HG03095 (cell line): ENCODE data around the gene ZNF503.
"Not testable (repeated sequence)": the region's sequence is repeated elsewhere in the genome, so short reads cannot be mapped to it uniquely, and the experiment has no call there.

Experiments used
- ATAC-seq: cut with Tn5 transposase; IDR thresholded peaks from one replicate; pipeline ENCODE4 v1.9.1; 2021; ENCODE audit warnings: moderate library complexity; ENCODE audit not compliant: unreplicated experiment

The ZNF503 gene

DNA sequence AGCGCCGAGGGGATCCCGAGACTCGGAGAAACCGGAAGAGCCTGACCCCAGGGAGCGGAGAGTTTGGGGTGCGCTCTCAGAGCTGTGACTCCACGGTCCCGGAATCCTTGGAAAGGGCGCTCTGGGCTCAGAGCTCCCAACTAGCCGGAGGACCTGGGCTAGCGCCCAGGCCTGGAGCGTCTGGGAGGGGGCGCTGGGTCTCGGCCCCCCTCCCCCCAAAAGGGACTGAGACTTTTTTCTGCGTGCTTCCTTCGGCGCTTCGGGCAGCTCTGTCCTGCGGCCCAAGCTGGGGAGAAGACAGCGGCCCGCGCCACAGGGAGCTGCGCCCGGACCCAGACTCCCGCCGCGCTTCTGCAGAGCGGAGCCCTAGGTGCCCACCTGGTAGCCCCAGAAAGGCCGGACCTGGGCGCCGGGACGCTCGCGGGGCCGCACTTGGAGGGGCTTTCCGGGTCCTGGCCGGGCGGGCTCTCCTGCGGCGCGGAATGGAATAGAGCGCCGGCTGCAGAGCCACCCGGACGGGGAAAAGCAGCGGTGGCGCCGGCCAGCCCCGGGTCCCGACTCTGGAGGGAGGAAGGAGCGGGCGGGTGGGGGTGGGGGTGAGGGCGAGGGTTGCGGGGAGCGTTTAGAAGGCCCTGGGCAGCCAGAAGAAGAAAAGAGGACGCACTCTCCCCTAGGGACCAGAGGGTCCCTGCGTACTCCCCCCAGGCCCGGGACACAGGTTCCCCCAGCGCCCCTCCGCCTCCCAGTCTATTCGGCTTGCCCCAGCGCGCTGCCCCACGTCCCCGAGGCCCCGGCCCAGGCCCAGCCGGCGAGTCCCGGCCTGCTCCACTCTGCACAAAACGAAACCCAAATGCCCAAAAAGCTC, 4.7 kb downstream of the ZNF503 start:
- ATAC-seq, result no peak

DNA sequence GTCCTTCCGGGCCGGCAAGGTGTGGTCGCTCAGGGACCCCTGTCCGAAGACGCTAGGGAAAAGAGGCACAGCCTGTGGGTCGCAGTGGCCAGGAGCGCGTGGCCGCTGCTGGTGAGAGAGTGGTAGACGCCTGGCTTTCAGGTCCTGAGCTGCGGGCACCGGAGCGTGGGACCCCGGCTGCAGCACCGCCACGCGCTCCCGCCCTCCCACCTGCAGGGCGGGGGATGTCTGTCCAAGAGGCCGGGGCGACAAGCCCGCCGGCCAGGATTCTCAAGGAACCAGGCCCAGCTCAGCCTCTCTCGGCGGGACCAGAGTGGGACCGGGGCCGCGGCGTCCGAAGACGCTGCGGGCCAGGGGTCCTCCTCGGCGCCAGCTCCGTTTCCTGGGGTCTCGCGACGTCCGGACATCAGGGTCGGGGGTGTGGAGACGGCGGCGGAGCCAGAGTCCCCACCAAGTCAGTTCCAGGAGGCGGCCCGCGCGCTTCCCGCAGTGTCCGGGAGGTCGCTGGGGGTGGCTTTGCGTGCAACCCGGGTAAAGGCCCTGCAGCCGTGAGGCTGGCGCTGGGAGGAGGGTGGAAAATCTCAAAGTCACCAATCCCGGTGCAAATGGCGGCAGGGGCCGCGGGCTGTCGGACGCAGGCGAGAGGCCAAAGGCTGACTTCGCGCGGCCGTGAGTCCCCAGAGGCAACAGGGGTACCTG, 5.5 kb downstream of the ZNF503 start:
- no peak for ATAC-seq

DNA sequence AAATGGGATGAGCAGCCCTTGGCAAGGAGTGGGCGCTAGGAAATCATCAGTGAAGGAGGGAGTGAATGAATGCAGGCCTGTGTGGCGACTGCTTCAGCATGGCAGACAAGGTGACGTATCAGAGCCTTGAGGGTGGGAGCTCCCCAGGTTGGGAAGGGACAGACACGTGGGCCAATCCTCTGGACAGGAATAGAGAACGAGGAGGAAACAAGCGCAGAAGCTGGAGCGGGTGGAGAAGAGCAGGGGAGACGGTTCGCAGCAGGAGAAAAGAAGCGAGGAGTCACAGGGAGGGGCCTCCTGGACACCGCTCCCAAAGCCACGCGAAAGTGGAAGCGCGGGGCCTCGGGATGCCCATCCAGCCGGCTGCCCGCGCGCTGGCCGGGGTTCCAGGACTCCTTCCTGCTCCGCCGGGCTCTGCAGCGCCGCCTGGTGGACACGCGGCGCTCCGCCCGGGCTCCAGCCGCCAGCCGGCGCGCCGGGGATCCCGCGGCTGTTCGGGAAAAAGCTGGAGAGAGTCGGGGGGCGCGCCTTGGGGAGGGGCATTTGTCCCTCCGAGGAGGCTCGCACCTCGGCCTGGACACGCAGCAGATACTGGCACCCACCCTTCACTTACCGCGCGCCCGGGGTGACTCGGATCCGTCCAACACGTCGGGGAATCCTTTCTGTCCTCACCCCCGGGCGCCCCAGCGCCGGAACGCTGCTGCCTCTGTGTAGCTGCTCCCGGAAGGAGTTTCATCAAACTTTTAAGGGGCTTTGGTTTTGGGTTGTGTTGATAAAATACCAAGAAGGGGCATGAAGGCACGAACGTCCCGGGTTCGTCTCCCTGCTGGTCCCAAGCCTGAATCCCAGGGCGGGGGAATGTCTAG, 6.3 kb downstream of the ZNF503 start:
- no peak for ATAC-seq

DNA sequence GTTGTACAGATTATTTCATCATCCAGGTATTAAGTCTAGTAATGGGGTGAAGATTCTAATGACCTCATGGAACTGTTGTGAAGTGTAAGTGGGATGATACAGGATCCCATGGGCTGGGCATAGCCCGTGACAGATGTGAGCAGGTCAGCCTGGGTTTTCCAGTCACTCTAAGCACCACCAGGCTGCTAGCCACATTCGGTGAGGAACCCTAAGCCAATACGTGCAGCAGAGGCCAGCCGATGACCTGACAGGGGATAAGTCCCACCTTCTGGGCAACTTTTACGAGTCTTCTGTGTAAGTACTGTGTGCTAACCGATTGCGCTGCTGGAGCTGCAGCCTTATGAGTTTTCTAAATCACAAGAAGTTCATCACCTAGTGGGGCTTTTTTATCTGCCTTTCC, 7.3 kb downstream of the ZNF503 start:
- ATAC-seq, result no peak

DNA sequence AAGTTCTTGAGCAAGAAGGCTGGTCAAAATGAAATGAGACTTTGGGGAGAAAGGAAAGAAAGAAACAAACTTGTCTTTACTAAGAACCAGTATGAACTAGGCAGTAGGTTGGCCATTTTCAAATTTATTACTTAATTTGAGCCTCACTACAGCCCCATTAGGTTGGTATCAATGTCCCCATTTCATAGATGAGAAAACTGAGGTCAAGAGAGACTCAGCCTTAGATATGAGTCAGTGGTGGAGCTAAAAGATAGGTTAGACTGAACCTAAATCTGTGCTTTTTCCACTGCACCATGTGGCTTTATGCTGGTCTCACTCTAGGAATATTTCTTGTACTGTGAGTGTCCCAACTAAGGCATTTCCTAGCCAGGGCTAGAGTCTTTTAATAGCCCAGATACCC, 8.8 kb downstream of the ZNF503 start:
- ATAC-seq, result no peak

DNA sequence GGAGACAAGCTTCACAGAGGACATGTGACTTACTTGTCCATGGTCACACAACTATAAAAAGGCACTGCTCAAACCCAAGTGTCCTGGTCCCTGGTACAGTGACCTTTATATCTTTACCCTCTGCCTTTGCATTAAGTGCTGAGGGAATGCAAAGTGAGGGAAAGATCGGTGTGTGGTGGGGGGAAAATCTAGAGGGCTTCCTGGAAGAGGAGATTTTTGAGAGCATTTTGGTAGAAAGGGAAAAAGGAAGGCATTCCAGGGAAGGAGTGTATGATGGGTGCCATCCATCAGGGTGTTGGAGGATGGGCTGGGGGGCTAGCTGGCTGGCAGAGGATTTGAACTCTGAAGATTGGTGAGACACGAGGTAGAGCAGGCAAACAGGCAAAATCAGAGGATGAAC, 9.3 kb downstream of the ZNF503 start:
- no peak for ATAC-seq

DNA sequence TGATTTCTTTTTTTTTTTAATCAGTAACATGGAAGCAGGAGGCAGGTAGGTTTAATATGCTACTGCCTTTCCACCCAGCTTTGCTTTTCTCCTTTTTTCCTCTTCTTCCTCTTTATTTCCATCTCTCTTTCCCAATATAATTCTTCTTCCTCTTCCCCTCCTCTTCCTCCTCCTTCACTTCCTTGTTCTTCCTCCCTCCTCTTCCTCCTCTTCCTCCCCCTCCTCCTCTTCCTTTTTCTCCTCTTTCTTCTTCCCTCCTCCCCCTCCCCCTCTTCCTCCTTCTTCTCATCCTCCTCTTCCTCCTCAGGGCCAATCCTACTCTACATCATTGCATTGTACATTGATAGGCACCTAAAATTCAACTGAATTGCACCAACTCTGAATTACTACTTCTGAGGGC, 11.4 kb downstream of the ZNF503 start:
- ATAC-seq, result no peak

DNA sequence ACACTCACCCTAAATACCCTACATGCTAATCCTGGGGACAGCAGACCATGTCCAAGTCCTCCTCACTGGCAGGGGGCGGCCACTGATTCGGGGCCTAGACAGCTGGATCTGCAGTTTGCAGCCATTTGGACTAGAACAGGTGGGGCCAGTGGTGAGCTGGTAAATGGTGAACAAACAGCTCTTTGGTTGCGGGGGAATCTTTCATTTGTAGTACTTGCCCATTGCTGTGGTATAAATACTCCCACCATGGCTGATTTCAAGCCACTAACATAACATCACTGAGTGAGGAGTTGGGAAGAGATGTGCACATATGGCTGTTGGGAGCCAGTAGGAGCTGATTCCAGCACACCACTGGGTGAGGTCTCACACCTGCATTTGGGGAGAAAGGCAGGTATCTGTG, 13.5 kb downstream of the ZNF503 start:
- ATAC-seq, result no peak

DNA sequence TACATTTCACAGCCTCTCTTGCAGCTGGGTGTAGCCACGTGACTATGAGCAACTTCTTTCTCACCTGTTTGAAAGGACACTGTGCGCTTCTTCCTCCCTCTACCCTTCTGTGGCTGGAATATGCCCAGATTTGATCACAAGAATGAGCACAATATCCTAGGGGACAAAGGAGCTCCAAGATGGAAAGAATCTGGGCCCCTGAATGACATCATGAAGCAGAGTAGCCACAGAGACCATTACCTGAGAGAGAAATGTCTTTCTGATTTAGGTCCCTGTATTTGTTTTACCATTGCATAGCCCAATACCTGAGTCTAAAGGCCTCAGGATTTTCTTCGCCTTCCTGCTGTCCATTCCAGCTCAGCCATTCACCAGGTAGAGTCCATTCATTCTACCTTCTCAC, 15.4 kb downstream of the ZNF503 start:
- no peak for ATAC-seq

DNA sequence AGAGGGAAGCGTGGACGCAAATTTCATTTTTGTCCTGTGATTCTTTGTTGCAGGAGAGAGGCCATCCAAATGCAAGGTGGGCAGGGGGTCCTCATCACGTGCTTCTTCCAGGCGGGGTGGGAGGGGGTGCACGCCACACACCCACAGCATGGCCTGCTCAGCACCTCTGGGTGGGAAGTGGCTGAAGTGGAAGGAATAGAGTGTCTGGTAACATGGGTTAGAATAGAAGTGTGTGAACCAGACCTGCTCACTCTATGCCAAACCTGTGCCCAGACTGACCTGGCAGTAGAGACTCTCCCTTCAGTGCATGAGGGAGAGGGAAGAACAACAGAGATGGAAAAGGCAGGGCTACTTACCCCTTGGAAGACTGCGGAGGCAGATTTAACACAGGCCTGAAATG, 21.7 kb downstream of the ZNF503 start:
- ATAC-seq, result no peak

DNA sequence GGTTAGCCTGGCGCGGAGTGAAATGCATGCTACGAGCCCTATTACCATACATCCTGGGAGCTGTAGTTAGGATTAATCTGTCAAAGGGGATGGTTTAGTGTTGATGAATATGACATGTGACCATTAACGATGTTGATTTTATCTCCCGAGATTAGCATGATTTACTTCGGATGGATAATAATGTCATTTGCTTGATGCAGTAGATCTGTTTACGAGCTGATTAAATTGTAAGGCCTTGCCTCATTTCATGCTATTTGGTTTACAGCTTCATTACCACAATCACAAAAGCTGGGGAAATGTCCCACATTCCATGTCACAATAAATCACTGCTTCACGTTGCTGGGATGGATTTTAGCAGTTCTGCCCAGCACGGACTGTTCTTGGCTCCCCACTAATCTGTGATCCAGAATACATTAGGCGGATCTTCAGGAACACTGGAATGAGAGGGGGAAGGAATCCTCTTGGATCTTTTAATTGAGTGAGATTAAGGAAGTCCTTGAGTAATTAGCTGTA, 22.3 kb downstream of the ZNF503 start:
- ATAC-seq, result no peak

DNA sequence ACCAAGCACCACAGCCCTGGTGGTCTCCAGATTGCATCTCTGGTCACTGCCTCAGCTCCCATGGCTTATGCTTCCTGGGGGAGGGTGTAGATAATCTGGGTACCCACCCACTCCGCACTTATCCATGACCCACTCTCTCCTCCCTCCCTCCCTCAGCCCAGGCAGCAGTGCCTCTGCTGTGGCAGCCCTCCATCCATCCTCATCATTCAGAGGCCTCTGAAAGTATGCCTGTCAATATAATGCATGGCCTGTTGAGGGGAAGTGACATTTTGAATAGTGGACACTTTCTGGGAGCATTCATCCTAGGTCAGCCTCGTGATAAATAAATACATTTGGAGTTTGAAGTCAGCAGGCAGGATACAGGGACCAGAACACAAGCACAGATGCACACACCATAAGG, 23.2 kb downstream of the ZNF503 start:
- ATAC-seq, result no peak

DNA sequence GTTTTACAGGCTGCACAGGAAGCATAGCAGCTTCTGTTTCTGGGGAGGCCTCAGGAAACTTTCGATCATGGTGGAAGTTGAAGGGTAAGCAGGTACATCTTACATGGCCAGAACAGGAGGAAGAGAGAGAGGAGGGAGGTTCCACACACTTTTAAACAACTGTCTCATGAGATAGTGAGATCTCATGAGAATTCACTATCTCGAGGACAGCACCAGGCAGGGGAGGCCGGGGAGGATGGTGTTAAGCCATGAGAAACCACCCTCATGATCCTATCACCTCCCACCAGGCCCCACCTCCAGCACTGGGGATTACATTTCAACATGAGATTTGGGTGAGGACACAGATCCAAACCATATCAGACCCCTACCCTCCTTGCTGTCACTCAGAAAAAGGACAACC, 23.7 kb downstream of the ZNF503 start:
- no peak for ATAC-seq

DNA sequence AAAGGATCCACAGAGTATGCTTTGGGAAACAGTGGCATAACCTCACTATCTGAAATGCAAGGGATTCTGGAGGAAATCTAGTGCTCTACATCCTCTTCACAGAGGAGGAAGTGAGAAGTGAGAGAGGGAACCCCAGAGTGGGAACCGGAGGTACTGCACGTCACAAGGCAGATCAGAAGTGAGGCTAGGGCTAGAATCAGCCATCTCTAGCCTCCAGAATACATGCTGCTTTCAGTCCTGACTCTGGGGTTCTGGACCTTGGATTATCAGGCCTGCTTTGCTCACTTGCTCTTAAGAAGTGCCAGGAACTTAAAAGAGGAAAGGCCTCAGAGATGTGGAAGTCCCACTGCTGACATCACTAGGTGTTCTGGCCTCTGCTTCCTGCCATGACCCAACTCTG, 25.7 kb downstream of the ZNF503 start:
- ATAC-seq, result no peak

DNA sequence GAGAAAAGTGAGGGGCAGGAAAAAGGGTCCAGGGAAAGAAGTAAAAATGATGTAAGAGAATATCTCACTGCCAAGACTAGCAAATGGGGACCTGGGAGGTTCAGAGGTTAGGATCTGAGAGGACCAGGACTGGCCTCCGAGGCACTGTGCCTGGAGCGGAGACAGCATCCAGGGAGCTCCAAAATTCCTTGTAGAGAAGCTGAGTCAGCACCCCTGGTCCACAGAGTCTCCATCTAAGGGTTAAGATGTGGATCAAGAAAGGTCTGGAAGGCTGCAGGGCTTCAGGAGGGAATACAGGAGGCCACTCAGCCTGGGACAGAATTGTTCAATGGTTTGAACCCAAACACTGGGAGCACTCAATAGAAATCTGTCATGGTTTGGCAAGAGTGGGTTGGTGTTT, 30.6 kb downstream of the ZNF503 start:
- ATAC-seq, result no peak

DNA sequence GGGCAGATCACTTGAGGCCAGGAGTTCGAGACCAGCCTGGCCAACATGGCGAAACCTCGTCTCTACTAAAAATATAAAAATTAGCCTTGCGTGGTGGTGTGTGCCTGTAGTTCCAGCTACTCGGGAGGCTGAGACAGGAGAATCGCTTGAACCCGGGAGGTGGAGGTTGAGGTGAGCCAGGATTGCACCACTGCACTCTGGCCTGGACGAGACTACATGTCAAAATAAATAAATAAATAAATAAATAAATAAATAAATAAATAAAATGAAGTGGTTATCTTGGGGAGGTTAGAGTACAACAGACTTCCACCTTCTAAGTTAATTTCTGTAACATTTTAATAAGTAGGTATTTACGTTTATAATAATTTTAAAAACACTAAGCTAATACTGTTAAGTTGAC, 31.7 kb downstream of the ZNF503 start:
- not testable (repeated sequence) for ATAC-seq

DNA sequence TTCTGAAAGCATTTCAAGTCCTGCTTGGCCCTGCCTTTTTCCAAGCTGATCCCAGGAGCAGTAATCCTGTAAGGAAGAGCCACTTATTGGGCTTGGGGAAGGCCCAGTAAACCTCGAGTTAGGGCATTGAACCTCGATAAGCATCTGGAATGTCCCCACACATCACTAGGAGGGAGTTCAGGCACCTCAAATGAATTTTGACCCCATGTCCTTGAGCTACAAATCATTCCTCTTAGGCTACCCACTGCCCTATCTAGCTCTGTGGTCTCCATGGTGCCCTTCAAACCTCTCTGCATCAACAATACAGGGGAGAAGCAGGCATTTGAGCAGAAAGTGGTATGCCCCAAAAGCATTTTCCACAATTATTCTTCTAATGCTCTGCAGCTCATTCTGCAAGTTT, 33.7 kb downstream of the ZNF503 start:
- ATAC-seq, result no peak

DNA sequence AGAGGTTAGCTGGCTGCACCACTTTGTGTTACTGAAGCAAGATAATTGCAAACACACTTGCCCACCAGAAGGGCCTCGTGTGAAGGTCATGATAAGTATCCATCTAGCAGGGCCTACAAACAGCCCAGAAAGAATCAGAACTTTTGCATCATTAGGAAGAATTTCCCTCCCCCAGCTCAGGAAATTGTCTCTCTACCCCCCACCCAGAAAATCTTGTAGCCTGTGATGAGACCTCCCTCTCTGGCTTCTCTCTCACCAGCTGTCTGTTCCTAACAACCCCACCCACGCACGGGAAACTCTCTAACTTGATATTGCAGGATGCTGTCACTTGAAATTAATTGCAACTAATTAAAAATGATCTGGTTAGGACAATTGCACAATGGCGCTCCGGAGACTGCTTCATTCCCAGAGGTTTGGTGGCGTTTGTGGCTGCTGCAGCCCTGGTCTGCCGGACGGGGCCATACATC, 34.5 kb downstream of the ZNF503 start:
- ATAC-seq, result no peak

DNA sequence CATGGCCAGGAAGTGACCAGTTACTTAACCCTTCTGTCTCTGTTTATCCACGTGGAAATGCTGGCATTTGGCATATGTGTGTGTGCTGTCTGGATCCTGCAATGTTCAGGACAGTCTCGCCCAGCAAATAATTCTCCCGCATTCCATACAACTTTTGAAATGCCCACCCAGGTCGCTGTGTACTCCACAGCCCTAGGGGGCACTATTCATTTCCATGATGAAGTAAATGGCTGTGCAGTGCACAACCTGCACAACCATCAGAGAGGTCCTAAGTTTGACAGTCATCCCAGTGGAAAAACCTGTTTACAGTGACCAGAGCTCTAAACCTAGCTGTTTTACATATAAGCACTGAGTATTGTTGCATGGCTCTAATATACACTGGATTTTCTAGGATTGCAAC, 38.1 kb downstream of the ZNF503 start:
- ATAC-seq, result no peak

DNA sequence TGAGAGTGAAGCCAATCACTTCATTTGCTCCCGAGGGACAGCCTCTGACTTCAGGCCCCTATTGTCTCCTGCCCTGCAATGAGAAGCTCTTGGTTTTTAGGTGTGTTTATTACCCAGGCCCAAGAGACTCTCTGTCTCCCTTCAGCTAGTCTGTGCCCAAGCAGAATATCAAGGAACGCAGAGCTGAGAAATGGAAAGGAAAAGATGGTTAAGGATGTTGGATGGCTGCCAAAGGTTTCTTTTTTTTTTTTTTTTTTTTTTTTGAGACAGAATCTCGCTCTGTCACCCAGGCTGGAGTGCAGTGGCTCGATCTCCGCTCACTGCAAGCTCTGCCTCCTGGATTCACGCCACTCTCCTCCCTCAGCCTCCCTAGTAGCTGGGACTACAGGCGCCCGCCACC, 41.7 kb downstream of the ZNF503 start:
- not testable (repeated sequence) for ATAC-seq

DNA sequence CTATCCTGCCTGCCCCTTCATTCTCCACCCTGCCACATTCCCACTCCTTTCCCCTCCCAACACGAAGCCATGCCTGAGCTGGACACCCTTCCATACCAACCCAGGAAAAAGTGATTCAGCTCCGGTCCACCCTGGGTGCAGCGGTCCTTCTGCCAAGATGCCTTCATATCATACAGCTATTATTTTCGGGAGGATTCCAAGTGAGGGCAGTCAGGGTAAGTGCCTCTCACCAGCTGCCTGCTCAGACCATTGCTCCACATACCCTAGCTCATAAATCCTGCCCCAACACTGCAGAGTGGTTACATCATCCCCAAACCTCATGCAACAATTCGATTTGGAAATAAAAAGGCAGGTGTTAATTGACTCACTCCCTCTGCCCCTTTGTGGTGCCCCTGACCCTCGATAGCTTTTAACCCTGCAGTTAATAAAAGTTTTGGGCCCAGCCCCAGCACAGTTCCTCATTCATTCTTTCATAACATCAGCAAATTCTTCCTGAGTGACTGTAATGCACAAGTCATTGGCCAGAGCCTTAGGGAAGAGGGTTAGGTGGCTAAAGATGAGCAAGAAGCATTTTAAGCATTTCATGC, 42.6 kb downstream of the ZNF503 start:
- no peak for ATAC-seq
